ENCODE results near the gene AKR7A3. TPM values are rescaled to one million over a fixed set of nuclear protein-coding genes. Genes with fewer than 3 reads are reported as not detected.

Gene AKR7A3
- total and polyA plus RNA-seq, 2 experiments from 2014 or later = 0.11 to 0.18 TPM

DNA sequence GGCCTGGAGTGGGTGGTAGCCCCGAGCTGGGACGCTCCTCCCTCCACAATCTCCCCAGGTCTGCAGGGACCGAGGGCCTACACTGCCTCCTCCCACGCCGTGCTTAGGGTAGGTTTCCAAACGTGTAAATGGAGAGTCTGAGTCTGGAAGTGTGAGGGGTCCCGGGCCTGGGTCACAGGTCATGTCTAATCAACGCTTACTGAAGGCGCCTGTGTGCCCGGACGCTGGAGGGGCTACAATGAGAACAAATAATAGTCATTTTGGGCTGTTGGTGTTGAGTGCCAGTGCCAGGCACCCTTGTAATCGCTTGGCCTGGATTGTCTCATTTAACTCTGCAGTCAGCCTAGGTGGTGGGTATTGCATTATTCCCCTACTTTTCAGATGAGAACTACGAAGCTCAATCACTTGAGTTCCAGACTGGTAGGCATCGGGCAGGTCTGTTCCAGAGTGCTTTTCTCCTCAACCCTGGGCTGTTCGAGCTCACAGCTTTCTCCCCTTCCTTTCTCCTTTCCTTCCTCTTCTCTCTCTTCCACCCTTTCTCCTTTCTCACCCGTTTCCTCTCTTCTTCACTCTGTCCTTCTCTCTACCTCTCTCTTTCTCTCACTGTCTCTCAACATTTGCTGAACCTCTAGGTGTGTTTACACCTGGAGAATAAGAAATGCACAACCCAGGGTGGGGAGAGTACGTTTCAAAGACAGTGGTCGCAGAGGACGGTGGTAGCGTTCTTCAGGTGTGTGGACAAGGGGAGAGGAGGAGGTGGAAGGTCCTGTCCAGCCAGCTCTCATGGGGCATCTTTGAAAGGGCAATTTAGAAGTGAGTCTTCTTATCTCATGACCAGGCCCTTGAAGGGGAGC is 24.4 kb upstream of the AKR7A3 start:
- H3K9me2 ChIP-seq (ENCODE audit: insufficient read depth) = no peaks in the 10 kb centered on the region
- peak overlapping the region; percentile 90 for H3K4me2 ChIP-seq (ENCODE audit: unreplicated experiment)
- peak overlapping the region; percentile 73 for H2AFZ ChIP-seq
- in situ Hi-C loops (cut with MboI) = no loop called here
- peaks cover under 1% of the 10 kb centered on the region; the same call in 1 of the 2 replicates for H3K36me3 ChIP-seq (ENCODE audit: low read depth)
- no peaks in the 10 kb centered on the region for H3K27me3 ChIP-seq (replicated peaks; ENCODE audit: insufficient read depth)
- WGBS, 2 experiments (ENCODE audit: low coverage in 1 of 2, low lambda C conversion rate in 2 of 2, missing lambda C conversion rate in 2 of 2) = 28 to 30% methylated on average over 20 of the region's 20 CpGs
- no peak for DNase-seq
- peaks cover 51% of the 10 kb centered on the region for H3K79me2 ChIP-seq (ENCODE audit: insufficient read depth)
- no peaks in the 10 kb centered on the region; the same call in 1 of the 2 replicates for H4K20me1 ChIP-seq (ENCODE audit: insufficient read depth)
- H3F3A ChIP-seq (ENCODE audit: insufficient read depth) = 0 out of 2 replicates have a peak, but pooled peaks cover 8% of the 10 kb centered on the region
- peaks cover 19% of the 10 kb centered on the region for H3K4me1 ChIP-seq (ENCODE audit: insufficient read depth)
- TF ChIP-seq EZH2 (IDR thresholded peaks at IDR 0.05; ENCODE audit: insufficient read depth, poor library complexity, severe bottlenecking) (no peak), EZH2phosphoT487 (IDR thresholded peaks at IDR 0.05; ENCODE audit: insufficient read depth, low read depth) (no peak)
- H3K4me3 ChIP-seq = peak overlapping the region; percentile 82
- no peaks in the 10 kb centered on the region for H3K9me3 ChIP-seq (ENCODE audit: low read depth)
- peak overlapping the region; percentile 76 for H3K27ac ChIP-seq
- H3K9ac ChIP-seq = peak overlapping the region; percentile 88

DNA sequence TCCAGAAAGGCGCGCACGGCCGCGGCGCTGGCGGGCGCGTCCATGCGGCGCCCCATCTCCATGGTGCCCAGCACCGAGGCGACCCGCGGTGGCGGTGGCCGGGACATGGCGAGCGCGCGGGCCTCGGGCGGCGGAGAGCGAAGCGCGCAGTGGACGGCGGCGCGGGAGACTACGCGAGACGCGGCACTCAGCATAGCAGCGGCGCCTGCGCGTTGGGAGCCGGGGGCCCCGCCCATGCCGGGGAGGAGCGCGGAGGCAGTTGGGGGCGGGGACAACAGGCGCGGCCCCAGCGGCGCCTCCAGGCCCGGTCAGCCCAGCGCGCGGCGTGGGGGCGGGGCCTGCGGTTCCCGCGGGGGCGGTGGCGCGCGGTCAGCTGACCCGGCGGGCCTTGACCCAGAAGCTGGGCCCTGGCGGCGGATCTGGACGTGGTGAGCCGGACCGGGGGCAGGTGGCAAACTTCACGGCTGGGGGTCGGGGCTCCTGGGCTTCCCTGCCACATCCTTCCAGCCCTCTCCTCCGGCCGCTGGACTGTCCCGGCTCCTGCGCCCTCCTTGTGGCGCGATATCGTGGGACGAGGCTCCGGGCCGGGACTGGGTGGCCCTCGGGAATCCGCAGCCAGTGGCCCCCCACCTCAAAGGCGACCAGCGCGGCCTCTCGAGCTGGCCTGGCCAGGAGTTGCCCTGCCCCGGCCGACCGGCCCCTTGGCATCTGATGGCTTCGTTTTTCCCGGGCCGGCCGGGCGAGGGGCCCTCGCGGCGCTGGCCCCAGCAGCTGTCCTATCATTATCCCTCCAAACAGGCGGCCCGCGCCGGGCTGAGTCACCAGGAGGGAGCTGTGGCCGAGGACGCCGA is 23.6 kb upstream of the AKR7A3 start, which contains the start of the genes AKR7A2 and SLC66A1:
TSS of gene AKR7A2 (minus strand) at position 214 of the 851 bp plus-strand sequence. CDS start at position 194, 20 bp downstream.
TSS of gene SLC66A1 (plus strand) at position 396 of the 851 bp plus-strand sequence. CDS start 5,352 bp downstream, outside the sequence.
- Histone ChIP-seq H3K9ac (peak within 1 kb of the TSS; percentile 88), H3K27me3 (replicated peaks; ENCODE audit: insufficient read depth) (no peaks in the 10 kb centered on the region), H3K4me1 (ENCODE audit: insufficient read depth) (peaks cover 19% of the 10 kb centered on the region), H3K27ac (peak within 1 kb of the TSS; percentile 76), H3F3A (ENCODE audit: insufficient read depth) (0 out of 2 replicates have a peak, but pooled peaks cover 8% of the 10 kb centered on the region), H3K36me3 (ENCODE audit: low read depth) (peaks cover 7% of the 10 kb centered on the region; the same call in 1 of the 2 replicates), H3K79me2 (ENCODE audit: insufficient read depth) (peaks cover 44% of the 10 kb centered on the region), H3K4me2 (ENCODE audit: unreplicated experiment) (peak within 1 kb of the TSS; percentile 98), H4K20me1 (ENCODE audit: insufficient read depth) (no peaks in the 10 kb centered on the region; the same call in 1 of the 2 replicates), H2AFZ (peak within 1 kb of the TSS; percentile 79), H3K4me3 (peak within 1 kb of the TSS; percentile 82), H3K9me2 (ENCODE audit: insufficient read depth) (no peaks in the 10 kb centered on the region), H3K9me3 (ENCODE audit: low read depth) (no peaks in the 10 kb centered on the region)
- DNase-seq = peak; percentile 98
- in situ Hi-C loops (cut with MboI) = no loop called here
- WGBS, 2 experiments (ENCODE audit: low coverage in 1 of 2, low lambda C conversion rate in 2 of 2, missing lambda C conversion rate in 2 of 2) = 2% methylated on average over 65 to 94 of the region's 105 CpGs
- TF ChIP-seq EZH2 (IDR thresholded peaks at IDR 0.05; ENCODE audit: insufficient read depth, poor library complexity, severe bottlenecking) (no peak), EZH2phosphoT487 (IDR thresholded peaks at IDR 0.05; ENCODE audit: insufficient read depth, low read depth) (no peak)

DNA sequence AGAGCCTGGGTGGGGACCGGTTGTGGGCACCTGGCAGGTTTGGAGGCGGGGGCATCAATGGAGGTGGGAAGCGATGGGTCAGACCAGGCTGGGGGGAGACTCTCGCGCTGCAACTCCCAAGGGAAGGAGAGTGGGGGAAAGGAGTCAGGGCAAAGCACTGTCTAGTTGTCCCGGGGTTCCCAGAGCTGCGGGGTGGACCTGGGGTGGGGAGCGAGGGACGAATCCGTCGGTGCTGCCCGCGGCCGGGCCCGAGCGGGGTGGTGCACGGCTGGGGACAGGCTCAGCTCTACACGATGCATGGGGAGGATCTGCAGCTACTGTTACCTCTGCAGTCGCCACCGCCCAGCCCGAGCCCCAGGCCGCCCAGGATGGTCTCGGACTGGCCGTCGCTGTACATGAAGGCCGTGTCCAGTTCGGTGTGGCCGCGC is 22.9 kb upstream of the AKR7A3 start:
- DNase-seq = no peak
- peak overlapping the region; percentile 79 for H2AFZ ChIP-seq
- H3K36me3 ChIP-seq (ENCODE audit: low read depth) = peaks cover 7% of the 10 kb centered on the region; the same call in 1 of the 2 replicates
- no peaks in the 10 kb centered on the region for H3K9me3 ChIP-seq (ENCODE audit: low read depth)
- 0 to 1% methylated on average over 19 to 27 of the region's 29 CpGs for WGBS, 2 experiments (ENCODE audit: low coverage in 1 of 2, low lambda C conversion rate in 2 of 2, missing lambda C conversion rate in 2 of 2)
- in situ Hi-C loops (cut with MboI) = no loop called here
- H3K79me2 ChIP-seq (ENCODE audit: insufficient read depth) = peaks cover 43% of the 10 kb centered on the region
- H3F3A ChIP-seq (ENCODE audit: insufficient read depth) = 0 out of 2 replicates have a peak, but pooled peaks cover 8% of the 10 kb centered on the region
- TF ChIP-seq EZH2phosphoT487 (IDR thresholded peaks at IDR 0.05; ENCODE audit: insufficient read depth, low read depth) = no peak
- TF ChIP-seq EZH2 (IDR thresholded peaks at IDR 0.05; ENCODE audit: insufficient read depth, poor library complexity, severe bottlenecking) = no peak
- H3K9ac ChIP-seq = peak overlapping the region; percentile 88
- no peaks in the 10 kb centered on the region for H3K27me3 ChIP-seq (replicated peaks; ENCODE audit: insufficient read depth)
- H3K9me2 ChIP-seq (ENCODE audit: insufficient read depth) = no peaks in the 10 kb centered on the region
- H3K4me2 ChIP-seq (ENCODE audit: unreplicated experiment) = peak overlapping the region; percentile 98
- H3K4me3 ChIP-seq = peak overlapping the region; percentile 82
- H3K4me1 ChIP-seq (ENCODE audit: insufficient read depth) = peaks cover 19% of the 10 kb centered on the region
- no peaks in the 10 kb centered on the region; the same call in 1 of the 2 replicates for H4K20me1 ChIP-seq (ENCODE audit: insufficient read depth)
- peak overlapping the region; percentile 43 for H3K27ac ChIP-seq
